ENCODE data around the gene LRRC1.
A peak's percentile ranks its signal among the peaks of the same experiment; 100 is the strongest.

Gene LRRC1

DNA sequence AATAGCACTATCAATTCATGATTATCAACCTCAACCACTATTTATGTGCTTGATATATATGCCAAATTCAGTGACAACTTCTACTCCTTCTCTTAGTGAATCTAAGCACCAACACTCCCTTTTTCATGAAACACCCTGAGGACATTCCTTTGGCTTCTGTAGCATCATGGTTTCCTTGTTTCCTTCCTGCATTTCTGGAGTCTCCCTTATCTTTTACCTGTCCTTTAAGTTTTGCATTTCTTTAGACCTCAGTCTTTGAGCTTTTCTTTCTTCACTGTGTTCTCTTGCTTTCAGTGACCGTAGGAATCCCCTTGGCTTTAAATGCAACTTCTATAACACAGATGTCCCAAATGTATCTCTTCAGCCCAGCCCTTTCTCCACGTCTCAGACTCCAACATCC, 172.6 kb downstream of the LRRC1 start:
- no peak overlapping the region for H3K27ac ChIP-seq
- no peaks in the 10 kb centered on the region for H3K27me3 ChIP-seq
- H3K9me3 ChIP-seq (replicated peaks in 1 of 11) = peaks cover 0 to 6% (median 0%) of the 10 kb centered on the region in 11 experiments; a peak in 3 of 22 replicates
- no peak overlapping the region for H3K4me3 ChIP-seq
- no peaks in the 10 kb centered on the region for H4K20me1 ChIP-seq
- peak overlapping the region in 3 of 11 experiments; percentile 19 to 54 (median 42); a peak in 3 of 22 replicates for H3K4me2 ChIP-seq
- H3K36me3 ChIP-seq = no peaks in the 10 kb centered on the region
- H3K9ac ChIP-seq = no peak overlapping the region
- H3K4me1 ChIP-seq = peaks cover 0 to 16% (median 5%) of the 10 kb centered on the region in 10 experiments; a peak in 8 of 20 replicates
- no peak for TF ChIP-seq Cebpa-rat (IDR thresholded peaks at IDR 0.05)
